GM21390 (cell line): Measurements from ENCODE around the gene VCAM1.

Experiments
- ATAC-seq: cut with Tn5 transposase; IDR thresholded peaks from one replicate; pipeline ENCODE4 v1.9.1; 2021; ENCODE audit not compliant: unreplicated experiment

VCAM1 gene

DNA sequence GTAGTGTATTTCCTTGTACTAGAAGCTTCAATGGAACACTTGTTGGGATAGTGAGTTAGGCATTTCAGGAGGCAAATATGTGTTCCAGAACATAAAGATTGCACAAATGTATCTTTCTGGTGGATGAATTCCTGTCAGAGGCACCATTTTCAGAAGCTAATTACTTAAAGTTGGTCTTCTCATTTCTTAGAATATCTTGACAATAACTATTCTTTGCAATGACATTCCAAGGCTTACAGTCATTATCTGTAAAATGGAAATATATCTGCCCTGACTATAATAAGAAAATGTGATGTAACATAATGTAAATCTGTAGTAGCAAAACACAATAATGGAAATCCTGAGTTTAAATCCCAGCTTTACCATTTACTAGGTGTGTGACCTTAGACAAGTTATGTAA is 2.7 kb downstream of the VCAM1 start:
- no peak for ATAC-seq

DNA sequence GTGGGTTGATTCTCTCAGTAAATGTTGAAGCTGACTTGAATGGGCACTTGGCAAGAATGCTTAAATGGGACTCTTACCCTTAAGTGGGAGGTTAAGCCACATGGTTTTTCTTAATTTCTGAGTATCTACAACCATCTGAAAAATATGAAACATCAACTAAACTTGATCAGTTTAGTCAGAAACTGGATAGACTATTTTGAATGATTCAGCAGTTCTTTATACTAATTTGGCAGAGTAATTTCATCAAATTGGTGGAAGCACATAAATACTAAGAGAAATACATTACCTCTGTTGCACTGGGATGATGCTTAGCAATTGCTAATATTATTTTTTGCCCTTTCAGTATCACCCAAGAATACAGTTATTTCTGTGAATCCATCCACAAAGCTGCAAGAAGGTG is 4.7 kb downstream of the VCAM1 start:
- no peak for ATAC-seq

DNA sequence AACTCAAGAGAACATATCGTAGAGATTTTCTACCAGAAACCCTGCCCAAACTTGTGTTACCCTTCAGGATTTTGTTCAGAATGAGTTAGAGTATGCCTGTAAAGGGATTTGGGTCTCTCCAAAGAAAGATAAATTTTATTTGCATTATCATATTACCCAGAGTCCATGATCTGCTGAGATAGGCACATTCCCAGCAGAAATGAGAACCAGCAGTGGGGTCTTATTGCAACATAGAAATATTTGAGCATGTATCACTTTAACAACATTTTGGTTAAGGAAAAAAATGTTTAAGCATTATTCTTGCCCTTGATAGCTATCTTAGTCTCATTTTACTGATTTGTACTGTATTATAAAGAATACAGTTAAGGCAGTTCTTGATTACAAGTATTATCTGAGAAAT is 10.6 kb downstream of the VCAM1 start:
- ATAC-seq: no peak

DNA sequence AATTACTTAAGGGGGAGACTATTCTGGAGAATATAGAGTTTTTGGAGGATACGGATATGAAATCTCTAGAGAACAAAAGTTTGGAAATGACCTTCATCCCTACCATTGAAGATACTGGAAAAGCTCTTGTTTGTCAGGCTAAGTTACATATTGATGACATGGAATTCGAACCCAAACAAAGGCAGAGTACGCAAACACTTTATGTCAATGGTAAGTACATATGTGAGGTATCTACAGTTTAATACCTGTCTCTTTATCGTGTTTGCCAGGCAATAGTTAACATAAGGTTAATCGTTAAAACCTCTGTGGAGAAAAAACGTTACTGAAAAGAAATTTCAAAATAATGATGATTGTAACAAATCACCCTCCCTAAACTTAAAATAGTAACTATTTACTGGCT is 11.8 kb downstream of the VCAM1 start:
- no peak for ATAC-seq

DNA sequence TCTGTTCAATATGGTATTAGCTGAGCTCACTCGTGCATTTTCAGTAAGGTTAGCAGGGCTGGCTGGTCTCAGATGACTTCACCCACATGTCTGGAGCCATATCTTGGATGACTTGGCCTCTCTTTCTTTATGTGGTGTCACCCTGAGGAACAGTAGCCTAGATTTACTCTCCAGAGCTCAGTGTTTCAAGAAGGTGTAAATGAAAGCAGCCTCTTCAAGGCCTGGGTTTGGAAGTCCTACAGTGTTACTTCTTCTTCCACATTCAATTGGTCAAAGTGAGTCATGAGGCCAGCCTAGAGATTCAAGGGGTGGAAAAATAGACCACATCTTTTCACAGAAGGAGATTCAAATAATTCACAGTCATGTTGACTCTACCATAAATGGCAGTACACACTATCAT is 12.2 kb downstream of the VCAM1 start:
- no peak for ATAC-seq

DNA sequence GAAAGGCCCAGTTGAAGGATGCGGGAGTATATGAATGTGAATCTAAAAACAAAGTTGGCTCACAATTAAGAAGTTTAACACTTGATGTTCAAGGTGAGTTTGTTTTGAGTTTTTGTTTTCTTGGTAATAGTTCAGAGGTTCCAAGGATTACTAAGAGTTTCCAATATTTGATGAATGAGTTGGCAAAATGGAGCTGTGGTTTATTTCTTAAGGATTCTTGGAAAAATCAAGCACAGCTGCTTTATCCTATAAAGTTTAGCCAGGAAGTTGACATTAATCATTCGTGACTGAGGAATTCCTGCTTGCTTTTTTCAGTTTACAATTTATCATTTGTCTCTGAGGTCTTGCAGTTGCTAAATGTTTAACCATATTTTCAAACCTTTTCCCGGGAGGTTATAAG is 15.1 kb downstream of the VCAM1 start:
- ATAC-seq: no peak

DNA sequence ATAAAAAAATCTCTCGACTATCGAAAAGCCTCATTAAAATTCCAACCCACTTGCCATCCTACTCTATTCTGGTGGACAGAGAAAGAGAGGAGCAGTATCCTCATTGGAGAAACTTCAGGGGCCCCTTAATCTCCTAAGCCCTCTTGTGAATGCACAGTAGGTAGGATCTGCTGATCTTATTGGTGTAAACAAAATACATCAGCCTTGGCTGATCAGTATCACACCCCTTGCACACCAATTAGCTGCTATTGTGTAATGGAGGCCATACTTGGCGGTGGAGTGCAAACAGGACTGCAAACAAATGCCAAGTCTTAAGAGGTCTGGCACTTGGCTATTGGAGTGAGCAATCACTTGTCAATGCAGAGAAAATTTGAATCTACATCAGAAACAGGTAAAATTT is 15.7 kb downstream of the VCAM1 start:
- no peak for ATAC-seq

DNA sequence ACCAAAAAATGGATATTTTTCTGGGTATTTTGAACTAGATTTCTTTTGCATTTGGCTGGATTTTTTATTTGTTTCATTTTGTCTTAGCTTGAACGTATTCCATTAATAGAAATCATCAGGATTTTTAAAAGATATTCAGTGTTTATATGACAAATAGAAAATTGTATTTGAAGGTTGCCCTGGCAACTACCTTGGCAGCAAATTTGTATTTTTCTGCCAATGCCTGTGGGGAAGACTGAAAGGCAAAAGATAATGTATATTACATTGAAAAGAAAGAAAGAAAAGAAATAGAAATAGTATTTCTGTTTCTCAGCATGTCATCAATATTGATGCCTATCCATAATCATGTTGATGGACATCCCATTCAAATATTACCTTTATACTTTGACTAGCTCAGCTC is 16.8 kb downstream of the VCAM1 start:
- ATAC-seq: no peak

DNA sequence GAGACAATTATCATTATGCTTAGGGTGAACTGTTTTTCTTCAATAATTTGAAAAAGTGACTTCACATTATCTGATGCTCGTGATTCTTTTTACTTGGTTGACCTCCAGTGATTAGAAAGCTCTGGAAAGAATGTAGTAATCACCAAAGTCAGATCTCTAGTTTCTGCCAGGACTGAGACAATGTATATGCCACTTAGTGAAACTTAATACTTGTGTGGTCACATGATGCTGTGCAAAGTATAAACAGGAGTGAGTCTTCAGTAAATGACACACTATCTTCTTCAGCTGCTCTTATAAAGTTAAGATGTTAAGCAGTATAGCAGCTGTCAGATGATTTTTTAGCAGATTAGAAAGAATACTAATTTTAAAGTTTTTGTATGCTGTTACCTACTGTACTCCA is 17.2 kb downstream of the VCAM1 start:
- no peak for ATAC-seq

DNA sequence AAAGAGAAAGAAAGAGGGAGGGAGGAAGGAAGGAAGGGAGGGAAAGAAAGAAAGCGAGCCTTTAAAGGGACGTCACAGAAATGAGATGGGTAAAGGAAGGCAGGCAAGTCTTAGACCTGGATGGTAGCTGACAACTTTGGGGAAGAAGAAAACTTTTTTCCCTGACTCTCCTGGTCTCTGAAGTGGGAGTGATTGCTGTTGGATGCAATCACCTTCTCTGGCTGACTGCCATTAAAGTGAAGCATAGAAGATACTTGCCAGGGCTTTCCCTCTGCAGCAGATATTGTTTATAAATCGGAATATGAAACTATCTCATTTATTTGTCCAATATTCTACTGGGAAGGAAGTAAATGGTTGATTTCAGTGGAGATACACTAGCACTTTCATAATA is 27.0 kb downstream of the VCAM1 start:
- ATAC-seq: no peak

DNA sequence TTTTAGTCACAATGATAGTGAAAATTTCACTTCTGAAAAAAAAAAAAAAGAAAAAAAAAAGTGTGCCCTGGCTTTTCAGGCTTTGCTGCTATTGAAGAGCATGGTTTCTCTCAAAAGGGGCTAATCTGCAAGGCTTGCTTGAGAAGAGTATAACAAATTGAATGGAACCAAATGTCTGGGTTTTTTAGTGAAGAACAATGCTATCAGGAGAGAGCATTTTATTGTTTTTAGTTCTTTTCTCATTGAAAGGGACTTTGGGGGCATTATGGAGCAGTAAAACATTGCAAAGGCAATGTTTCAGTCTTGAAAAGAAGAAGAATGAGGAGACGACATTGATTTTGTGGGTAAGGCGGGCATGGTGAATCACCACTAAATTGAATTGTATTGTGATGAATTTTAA is 28.2 kb downstream of the VCAM1 start:
- no peak for ATAC-seq

DNA sequence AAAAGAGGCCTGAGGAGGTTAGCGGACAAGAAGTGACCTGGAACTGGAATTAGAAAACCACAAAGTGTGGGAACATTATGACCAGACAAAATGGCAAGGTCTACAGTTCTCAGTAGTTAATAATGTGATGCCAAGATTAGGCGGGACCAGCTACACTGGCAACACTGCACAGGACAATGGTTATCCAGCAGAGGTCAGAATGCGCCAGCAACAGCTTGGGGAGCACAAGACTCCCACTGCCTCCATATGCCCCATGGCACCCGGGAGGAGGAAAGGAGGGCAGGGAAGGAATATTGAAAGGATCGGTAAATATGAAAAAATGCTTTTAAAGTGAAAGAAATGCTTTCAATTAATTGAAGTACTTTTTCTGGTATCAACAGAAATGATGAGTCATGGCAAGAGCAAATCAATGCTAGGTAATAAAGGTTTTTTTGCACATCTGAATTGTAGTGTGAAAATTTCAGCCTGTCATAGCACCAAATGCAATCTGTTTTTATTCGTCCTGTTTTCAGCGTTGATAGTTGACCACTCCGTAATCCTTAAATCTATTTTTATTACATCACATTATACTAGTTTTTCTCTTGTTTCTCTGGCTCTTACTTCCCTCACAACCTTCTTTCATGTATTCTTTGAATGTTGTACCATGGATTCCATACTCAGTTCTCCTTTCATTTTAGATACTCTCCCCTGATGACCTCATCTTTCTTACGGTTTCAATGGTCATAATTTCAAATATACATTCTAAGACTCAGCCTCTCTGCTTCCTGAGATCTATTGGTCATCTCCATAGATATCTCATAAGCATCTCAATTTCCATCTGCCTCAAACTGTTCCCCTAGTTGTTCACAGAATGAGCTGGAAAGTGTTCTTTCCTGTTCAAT is 30.7 kb downstream of the VCAM1 start:
- ATAC-seq: no peak

DNA sequence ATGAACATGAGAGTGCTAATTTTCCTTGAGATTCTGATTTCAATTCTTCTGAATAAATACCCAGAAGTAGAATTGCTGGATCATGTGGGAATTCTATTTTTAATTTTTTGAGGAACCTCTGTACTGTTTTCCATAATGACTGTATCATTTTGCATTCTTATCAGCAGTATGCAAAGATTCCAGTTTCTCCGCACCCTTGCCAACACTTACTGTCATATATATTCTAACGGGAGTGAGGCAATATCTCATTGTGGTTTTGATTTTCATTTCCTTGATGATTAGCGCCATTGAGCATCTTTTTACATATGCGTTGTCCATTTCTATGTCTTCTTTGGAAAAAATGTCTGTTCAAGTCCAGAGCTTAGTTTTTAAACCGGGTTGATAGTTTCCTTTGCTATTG is 33.2 kb downstream of the VCAM1 start:
- ATAC-seq: no peak

DNA sequence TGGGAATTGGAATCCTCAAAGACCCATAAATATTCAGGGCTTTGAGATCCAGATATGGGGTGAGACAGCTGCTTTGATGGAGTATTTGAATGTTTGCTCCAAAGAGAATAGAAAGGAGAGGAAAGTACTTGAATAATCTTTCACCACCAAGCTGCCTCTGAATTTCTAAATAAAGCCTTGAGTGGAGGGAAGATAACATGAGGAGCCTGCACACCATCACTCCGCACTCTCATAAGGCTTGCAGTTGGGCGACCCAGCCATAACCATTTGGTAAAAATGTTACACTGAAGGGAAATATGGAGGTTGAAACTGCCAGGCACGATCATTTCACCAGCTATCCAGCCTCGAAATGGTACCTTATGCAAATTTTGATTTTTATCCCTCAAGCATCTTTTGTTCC is 38.4 kb downstream of the VCAM1 start:
- no peak for ATAC-seq

DNA sequence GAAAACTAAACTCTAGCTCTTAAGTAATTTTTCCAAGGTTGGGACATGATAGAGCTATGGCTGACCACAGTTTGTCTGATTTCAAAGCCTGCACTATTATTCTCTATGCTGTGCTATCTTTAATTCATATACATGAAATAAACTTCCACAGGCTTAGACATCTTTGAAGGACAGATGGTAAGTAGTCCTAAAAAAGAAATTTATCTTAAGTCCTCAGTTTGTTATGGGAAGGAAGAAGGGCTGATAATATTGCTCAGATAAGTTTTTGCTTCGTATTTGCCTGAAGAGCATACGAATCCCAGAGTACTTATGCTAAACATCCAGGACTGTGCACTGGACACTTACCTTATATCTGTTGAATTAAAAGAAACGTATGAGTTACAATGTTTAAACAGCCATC is 39.6 kb downstream of the VCAM1 start:
- no peak for ATAC-seq

DNA sequence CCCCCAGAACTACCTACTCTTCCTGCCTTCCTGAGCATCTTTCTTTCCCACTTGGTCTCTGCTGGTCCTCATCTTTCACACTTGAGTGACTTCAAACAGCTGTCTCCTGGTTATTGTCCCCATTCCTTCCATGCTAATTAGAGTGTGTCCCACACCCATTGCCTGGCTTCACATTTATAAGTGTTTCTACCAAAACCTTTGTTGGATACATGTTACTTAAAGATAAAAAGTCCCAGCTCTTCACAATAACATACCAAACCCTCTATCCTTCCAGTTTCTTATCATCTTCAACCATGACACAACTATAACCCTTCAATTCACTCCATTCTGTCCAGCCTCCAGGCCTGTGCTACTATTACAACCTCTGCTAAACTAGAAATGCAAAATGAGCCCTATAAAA is 41.0 kb downstream of the VCAM1 start:
- no peak for ATAC-seq

DNA sequence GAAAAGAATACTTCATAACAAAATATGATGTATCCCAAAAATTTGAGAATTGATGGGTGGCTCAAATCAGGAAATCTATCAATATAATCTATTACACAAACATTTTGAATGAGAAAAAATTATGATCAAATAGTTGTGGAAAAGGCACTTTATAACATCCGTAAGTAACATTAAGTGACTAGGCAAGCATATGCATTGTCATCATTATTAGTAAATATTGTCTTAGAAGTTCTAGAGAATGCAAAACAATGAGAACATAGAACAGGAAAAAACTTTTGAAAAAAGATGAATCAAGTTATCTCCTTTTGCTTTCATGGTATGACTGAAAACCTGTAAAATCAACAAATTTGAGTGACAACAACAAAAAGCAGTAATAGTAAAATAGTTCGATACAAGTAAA is 42.9 kb downstream of the VCAM1 start:
- ATAC-seq: no peak

DNA sequence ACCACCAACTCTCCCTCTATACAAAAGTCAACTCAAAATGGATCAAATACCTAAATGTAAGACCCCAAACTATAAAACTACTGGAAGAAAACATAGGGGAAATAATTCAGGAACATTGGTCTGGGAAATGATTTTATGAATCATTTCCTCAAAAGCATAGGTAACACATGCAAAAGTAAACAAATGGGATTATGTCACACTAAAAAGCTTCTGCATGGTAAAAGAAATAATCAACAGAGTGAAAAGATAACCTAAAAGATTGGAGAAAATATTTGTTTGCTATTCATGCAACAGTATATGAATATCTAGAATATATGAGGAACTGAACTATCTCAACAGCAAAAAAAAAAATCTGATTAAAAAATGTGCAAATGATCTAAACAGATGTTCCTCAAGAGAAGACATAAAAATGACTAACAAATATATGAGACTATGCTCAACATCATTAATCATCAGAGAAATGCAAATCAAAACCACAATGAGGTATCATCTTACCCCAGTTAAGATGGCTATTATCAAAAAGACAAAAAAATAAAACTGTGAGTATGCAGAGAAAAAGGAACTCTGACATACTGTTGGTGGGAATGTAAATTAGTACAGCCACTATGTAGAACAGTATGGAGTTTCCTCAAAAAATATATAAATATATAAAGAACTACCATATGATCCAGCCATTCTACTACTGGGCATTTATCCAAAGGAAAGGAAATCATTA is 47.8 kb downstream of the VCAM1 start:
- ATAC-seq: no peak

DNA sequence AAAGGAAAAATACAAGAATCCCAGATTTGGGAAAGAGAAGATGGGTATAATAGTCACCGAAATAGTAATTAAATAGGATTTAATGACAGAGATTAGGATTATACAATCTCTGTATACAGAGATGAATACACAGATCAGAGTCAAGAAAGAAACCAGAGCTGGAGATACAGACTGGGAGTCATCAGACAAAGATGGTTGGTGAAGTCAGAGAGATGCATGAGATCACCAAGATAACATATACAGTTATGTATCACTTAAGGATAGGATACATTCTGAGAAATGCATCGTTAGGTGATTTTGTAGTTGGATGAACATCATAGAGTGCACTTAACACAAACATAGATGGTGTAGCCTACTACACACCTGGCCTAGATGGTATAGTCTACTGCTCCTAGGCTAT is 49.8 kb downstream of the VCAM1 start:
- ATAC-seq: no peak

DNA sequence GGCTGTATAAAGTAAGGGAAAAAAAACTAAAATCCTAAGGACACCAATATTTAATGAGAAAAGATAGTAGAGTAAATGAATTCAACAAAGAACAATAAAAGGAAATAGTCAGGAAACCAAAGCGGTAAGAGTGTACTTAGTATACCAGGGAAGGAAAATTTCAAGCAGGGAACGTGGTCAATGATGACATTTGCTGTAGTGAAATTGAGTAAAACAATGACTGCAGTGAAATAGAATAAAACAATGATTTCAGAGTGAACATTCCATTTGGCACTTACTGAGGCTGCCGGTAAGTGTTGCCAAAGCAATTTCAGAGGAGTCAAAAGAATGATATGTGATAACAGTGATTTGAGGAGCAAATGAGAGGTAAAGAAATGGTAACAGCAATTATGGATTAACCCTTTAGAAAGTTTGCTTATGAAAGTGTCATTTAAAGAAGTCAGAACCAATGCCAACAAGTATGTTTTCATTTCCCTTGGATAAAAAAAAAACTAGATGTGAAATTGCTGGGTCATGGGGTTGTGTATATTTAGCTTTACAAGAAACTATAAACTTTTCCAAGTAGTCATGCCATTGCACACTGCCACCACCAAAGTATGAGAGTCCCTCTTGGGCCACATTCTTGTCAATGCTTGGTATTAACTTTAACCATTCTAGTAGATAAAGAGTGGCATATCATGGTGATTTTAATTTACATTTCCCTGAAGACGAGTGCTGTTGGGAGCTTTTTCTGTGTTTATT is 50.5 kb downstream of the VCAM1 start:
- no peak for ATAC-seq

DNA sequence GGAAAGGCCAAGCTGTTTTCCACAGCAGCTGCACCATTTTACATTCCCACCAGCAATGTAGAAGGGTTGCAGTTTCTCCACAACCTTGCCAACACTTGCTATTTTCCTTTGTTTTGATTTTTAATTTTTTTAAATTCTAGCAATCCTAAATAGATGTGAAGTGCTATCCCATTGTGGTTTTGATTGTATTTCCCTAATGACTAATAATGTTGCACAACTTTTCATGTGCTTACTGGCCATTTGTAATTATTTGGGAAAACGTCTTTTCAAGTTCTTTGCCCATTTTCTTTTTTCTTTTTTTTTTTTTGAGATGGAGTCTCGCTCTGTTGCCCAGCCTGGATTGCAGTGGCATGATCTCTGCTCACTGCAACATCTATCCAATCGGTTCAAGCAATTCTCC is 53.9 kb downstream of the VCAM1 start:
- no peak for ATAC-seq

DNA sequence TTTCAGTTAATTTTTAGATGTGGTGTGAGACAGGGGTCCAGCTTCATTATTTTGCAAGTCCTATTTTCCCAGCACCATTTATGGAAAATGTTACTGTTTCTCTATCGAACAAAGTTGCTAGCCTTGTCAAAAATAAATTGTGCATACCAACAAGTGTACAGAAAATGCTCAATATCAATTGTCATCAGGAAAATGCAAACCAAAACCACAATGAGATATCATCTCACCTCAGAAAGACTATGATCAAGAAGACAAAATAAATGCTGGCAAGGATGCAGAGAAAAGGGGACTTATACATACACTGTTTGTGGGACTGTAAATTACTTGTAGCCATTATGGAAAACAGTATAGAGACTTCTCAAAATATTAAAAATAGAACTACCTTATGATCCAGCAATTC is 54.8 kb downstream of the VCAM1 start:
- ATAC-seq: no peak
